Sigmoid colon (tissue), 4 donors: ENCODE results near the gene ATXN2.

Experiments
- CTCF ChIP-seq, 4 experiments: fragments of 450-650 bp in 3 of 4; fragments of 200-600 bp in 1 of 4; IDR thresholded peaks; one replicate each; pipeline ENCODE4 v1.5.1; 2016 to 2019; ENCODE audit warnings: antibody characterized with exemption in 4 of 4, mild to moderate bottlenecking in 3 of 4, moderate library complexity in 2 of 4
- EP300 ChIP-seq, 4 donors: sonication (generic); formaldehyde crosslinking; IDR thresholded peaks; one replicate each; pipeline ENCODE4 v1.6.1; 2017; ENCODE audit warnings: antibody characterized with exemption in 4 of 4
- POLR2A ChIP-seq, 2 donors: fragments of 450-650 bp; IDR thresholded peaks; one replicate each; pipeline ENCODE4 v1.6.1; 2016; ENCODE audit warnings: antibody characterized with exemption in 2 of 2, mild to moderate bottlenecking in 2 of 2, moderate library complexity in 2 of 2
- POLR2AphosphoS5 ChIP-seq, 4 donors: sonication (generic); formaldehyde crosslinking; IDR thresholded peaks; one replicate each; pipeline ENCODE4 v1.6.1; 2017; ENCODE audit warnings: antibody characterized with exemption in 4 of 4

DNA sequence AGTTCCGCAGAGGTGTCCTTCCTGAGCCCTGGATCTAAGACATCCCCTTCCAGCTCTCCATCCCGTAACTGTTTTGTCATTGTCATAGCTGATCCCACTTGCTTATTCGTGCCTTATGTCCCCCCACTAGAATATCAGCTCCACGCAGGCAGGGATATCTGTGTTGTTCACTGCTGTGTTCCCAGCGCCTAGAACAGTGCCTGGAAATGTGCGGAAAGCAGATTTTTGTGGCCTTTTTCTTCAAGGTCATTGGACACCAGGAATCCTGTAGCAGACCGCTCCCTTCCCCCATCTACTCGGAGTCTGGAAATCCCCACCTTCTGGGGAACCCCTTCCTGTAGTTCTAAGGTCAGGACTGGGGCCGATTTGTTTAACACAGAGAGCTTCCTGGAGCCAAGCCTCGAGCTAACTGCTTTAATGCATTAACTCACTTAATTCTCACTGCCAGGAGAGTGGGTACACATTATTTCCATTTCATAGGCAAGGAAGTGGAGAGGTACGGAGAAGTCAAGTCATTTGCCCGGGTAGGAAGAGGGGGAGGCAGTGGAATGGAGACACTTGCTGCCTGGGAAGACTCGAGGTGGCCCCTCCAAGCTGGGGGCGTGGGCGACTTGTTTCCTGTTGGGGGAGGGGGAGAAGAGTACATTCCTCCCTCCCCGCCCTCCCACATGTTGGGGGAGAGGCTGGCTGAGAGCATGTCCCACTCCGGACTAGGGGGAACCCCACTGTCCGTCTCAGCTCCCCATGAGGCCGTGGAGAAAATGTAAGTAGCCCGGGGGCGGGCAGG lies 194.6 kb downstream of the ATXN2 start:
- TF ChIP-seq CTCF (IDR thresholded peaks at IDR 0.05), result no peak
- no peak for TF ChIP-seq EP300 (IDR thresholded peaks at IDR 0.05)
- TF ChIP-seq POLR2AphosphoS5 (IDR thresholded peaks at IDR 0.05), result no peak
- TF ChIP-seq POLR2A (IDR thresholded peaks at IDR 0.05), result no peak
